Renal cortical epithelial cell (primary cell): Measurements from ENCODE around the gene CPNE2. TPM values are rescaled to one million over a fixed set of nuclear protein-coding genes. Genes with fewer than 3 reads are reported as not detected.
"Not testable (repeated sequence)": the region's sequence is repeated elsewhere in the genome, so short reads cannot be mapped to it uniquely, and the experiment has no call there.

ENCODE experiments used
- DNase-seq: peaks from one replicate; pipeline ENCODE4 v3.0.0-alpha.2; 2011; ENCODE audit warnings: low read depth
- total RNA-seq: library from RNA; depleted of rRNA; stranded (reverse); fragments of >200 nt; gene quantifications from 2 replicates; pipeline ENCODE4 v1.2.3, GENCODE V29; 2014

CPNE2 gene
- total RNA-seq, 1 donor from 2014 or later = 32.2 TPM

DNA sequence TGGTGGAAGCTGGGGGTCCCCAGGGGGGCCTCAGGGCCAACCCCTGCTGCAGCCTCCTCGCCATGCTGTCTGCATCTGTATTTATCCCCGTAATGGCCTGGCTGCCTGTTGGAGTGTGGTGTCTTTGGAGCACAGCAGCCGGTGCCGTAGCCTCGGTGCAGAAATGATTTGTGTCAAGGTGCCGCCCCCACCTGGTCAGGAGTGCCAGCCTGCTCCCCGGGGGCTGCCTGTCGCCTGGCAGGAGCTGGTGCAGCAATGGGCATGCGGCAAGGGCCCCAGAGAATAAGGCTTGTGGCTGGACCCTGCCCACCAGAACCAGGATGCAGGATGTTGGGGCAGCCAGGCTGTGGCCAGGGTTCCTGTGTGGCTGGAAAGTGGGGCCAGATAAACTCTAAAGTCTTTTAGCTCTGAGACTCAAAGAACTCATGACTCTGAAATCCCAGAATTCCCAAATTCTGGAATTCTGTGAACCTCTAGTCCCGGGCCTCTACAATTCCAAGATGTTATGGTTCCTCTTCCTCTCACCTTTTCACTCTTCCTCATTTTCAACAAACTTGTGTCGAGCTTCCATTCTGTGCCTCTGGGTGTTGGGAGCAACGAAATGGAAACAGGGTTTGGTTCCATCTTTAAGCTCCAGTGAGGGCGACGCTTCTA lies 5.9 kb downstream of the CPNE2 start:
- no peak for DNase-seq

GRCh38 chr16:57099965-57100364 lies 7.6 kb downstream of the CPNE2 start:
- DNase-seq = peak; percentile 67

GRCh38 chr16:57100445-57100844 lies 8.1 kb downstream of the CPNE2 start:
- DNase-seq = no peak

GRCh38 chr16:57102888-57103851 lies 10.8 kb downstream of the CPNE2 start:
- no peak for DNase-seq

- DNase-seq = no peak
Observed at GRCh38 chr16:57104706-57105105, 12.3 kb downstream of the CPNE2 start.

DNA sequence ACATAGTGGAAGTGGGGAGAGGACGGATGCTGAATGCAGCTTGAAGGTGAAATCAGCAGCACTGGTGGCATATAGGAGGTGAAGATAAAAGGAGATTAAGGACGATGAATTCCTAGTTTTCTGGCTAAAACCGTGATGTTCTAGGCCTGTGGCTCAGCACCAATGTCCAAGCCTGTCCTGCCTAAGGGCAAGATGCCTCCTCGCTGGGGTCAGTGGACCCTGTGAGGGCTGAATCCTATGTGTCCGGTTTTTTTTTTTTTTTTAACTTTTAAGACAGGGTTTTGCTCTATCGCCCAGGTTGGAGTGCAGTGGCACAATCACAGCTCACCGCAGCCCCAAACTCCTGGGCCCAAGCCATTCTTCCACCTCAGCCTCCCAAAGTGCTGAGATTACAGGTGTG lies 12.8 kb downstream of the CPNE2 start:
- no peak for DNase-seq

DNA sequence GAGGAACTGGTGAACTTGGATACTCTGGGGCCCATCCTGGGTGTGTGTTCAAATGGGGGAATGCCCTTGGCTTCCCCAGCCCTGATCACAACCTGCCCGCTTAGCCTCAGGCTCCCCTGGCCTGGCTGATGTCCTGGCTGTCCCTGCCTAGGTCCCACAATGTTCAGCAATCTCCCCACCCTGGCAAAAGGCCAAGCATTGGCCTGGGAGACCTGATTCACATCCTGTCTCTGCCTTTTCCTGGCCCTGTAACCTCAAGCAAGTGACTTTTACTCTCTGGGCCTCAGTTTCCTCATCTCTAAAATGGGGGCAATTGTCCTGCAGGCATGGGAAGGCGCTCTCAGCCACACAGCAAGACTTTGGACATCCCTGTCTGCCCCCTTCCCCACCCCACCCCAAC lies 14.4 kb downstream of the CPNE2 start:
- no peak for DNase-seq

DNA sequence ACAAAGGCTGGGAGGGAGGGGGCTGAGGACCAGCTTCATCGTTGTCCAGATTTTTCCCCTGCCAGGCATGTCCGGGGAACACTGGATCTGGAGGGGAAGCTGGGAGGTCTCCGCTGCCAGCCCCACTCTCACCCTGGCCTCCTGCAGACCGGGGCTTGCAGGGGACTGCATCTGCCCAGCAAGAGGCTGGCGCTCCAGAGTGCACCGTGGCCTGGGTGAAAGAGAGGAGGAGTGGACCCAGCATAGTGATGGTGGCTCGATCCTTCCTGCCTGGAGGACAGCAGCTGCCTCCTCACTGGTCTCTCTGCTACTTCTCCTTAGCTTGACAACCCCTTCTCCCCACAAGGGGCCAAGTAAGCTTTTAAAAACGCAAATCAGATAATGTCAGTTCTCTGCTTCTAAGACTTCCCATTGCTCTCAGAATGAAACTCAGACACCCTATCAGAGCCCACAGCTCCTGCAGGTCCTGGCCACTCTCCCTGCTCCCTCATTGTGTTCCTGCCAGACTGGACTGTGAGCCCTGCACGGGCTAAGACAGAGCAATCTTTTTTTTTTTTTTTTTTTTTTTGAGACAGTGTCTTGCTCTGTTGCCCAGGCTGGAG lies 15.0 kb downstream of the CPNE2 start:
- DNase-seq = no peak

DNA sequence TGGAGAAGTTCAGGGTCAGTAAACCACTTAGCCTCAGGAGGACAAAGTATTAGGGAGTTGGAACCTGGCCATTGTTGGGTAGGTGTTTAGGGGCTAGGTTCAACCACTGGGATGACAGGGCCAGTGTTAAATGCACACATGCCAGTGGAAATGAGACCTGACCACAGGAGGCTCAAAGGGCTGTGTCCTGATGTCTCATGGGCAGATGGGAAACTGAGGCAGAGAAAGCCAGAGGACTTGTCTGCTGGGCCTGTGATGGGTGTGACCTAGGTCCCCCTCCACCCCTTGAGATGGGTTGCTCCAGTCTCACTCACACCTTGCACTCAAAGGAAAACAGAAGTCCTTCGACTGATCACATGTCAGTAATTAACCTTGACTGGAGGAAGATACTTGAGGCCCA lies 16.0 kb downstream of the CPNE2 start:
- no peak for DNase-seq

- DNase-seq = not testable (repeated sequence)
Observed at GRCh38 chr16:57109259-57110105, 17.1 kb downstream of the CPNE2 start.

- no peak for DNase-seq
Observed at GRCh38 chr16:57110937-57111336, 18.6 kb downstream of the CPNE2 start.

GRCh38 chr16:57111420-57111819 lies 19.0 kb downstream of the CPNE2 start:
- no peak for DNase-seq

GRCh38 chr16:57112403-57113041 lies 20.1 kb downstream of the CPNE2 start:
- no peak for DNase-seq

GRCh38 chr16:57113042-57113453 lies 20.7 kb downstream of the CPNE2 start:
- peak; percentile 77 for DNase-seq

GRCh38 chr16:57113664-57114063 lies 21.3 kb downstream of the CPNE2 start:
- no peak for DNase-seq

- DNase-seq = no peak
Observed at GRCh38 chr16:57115168-57115513, 22.8 kb downstream of the CPNE2 start.

DNA sequence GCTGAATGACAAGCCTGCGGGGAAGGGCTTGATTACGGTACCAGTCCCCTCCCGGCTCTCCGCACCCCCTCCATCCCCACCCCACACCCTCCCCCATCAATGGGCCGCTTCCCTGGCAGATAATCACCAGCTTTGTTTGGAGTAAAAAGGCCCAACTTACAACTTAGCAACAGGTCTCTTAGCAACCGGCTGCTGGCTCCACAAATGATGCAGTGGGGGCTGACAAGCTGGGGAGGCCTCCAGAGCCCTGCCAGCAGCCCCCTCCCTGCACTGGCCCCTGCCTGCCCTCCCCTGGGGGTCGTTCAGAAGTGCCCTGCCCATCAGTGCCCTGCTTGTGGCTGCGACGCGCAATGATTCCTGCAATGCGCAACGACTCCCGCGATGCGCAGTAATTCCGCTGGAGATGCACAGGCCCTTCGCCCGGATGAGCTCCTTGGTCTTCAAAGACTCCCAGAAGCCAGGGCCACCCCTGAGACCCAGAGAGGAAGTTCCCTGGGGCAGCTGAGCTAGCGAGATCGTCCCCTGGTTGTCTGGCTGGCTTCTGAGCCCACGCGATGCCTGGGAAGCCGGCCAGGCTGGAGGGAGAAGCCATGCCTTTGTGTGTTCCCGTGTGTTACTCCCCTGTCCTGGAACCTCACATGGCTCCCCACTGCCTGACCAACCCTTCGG lies 23.3 kb downstream of the CPNE2 start:
- DNase-seq = no peak

GRCh38 chr16:57118461-57119084 lies 26.2 kb downstream of the CPNE2 start:
- no peak for DNase-seq

- no peak for DNase-seq
Observed at GRCh38 chr16:57123216-57123973, 31.0 kb downstream of the CPNE2 start.
